Stimulated activated naive CD4-positive, alpha-beta T cell treated with Interleukin-2 at 50 U/mL for 16 hours (primary cell): ENCODE data around the gene GAST.
"Not testable (repeated sequence)": the region's sequence is repeated elsewhere in the genome, so short reads cannot be mapped to it uniquely, and the experiment has no call there.

Experiments used
- DNase-seq: peaks from one replicate; lab custom pipeline; 2025; lab: John Stamatoyannopoulos, UW

GAST gene

GRCh38 chr17:41683441-41684007 is 28.6 kb upstream of the GAST start:
- no peak for DNase-seq

GRCh38 chr17:41684035-41684434 is 28.1 kb upstream of the GAST start:
- DNase-seq = no peak

GRCh38 chr17:41685753-41686152 is 26.4 kb upstream of the GAST start:
- not testable (repeated sequence) for DNase-seq

- no peak for DNase-seq
Observed at GRCh38 chr17:41686281-41686680, 25.9 kb upstream of the GAST start.

GRCh38 chr17:41687828-41688640 is 24.1 kb upstream of the GAST start:
- DNase-seq = peak; percentile 57

- DNase-seq = peak; percentile 99
Observed at GRCh38 chr17:41688641-41689496, 23.3 kb upstream of the GAST start, which contains the start of gene EIF1. EIF1 (plus strand) TSS chr17:41688885; CDS start chr17:41689039, 154 bp downstream.

GRCh38 chr17:41689497-41690299 is 22.4 kb upstream of the GAST start:
- DNase-seq = peak; percentile 34

GRCh38 chr17:41690497-41690896 is 21.6 kb upstream of the GAST start:
- no peak for DNase-seq

GRCh38 chr17:41691031-41691777 is 20.9 kb upstream of the GAST start:
- DNase-seq = no peak

GRCh38 chr17:41692722-41693521 is 19.2 kb upstream of the GAST start:
- DNase-seq = no peak

- DNase-seq = no peak
Observed at GRCh38 chr17:41695134-41695661, 16.9 kb upstream of the GAST start.

- peak; percentile 68 for DNase-seq
Observed at GRCh38 chr17:41695954-41696757, 16.0 kb upstream of the GAST start.

GRCh38 chr17:41697122-41697962 is 14.8 kb upstream of the GAST start:
- no peak for DNase-seq

- not testable (repeated sequence) for DNase-seq
Observed at GRCh38 chr17:41700843-41701242, 11.3 kb upstream of the GAST start.

- no peak for DNase-seq
Observed at GRCh38 chr17:41702712-41703111, 9.4 kb upstream of the GAST start.

- no peak for DNase-seq
Observed at GRCh38 chr17:41705271-41705991, 6.7 kb upstream of the GAST start.
